SK-N-SH (cell line): ENCODE results near the gene RD3L.

Experiments used
- CTCF ChIP-seq: fragments of 200-600 bp; sonication (generic); IDR thresholded peaks from 2 replicates; pipeline ENCODE4 v1.6.1; 2017; ENCODE audit warnings: antibody characterized with exemption, mild to moderate bottlenecking, moderate library complexity
- GATA2 ChIP-seq: sonication (generic); formaldehyde crosslinking; IDR thresholded peaks from 2 replicates; pipeline ENCODE4 v1.5.0; 2020; ENCODE audit warnings: mild to moderate bottlenecking, missing genetic modification reagents
- NRF1 ChIP-seq: IDR thresholded peaks from 2 replicates; pipeline ENCODE4 v1.6.1; 2012; ENCODE audit warnings: low read depth, mild to moderate bottlenecking, low read length
- USF2 ChIP-seq: fragments of 150-350 bp; IDR thresholded peaks from 2 replicates; pipeline ENCODE4 v1.6.1; 2017; ENCODE audit warnings: antibody characterized with exemption, low read length, low read depth, borderline replicate concordance

- TF ChIP-seq GATA2, result no peak
- TF ChIP-seq USF2, result no peak
- no peak for TF ChIP-seq NRF1
- no peak for TF ChIP-seq CTCF
Observed at GRCh38 chr14:103941462-103941861, 867 bp downstream of the RD3L start.
